ENCODE measurements around the gene ARHGEF4.

Gene ARHGEF4

DNA sequence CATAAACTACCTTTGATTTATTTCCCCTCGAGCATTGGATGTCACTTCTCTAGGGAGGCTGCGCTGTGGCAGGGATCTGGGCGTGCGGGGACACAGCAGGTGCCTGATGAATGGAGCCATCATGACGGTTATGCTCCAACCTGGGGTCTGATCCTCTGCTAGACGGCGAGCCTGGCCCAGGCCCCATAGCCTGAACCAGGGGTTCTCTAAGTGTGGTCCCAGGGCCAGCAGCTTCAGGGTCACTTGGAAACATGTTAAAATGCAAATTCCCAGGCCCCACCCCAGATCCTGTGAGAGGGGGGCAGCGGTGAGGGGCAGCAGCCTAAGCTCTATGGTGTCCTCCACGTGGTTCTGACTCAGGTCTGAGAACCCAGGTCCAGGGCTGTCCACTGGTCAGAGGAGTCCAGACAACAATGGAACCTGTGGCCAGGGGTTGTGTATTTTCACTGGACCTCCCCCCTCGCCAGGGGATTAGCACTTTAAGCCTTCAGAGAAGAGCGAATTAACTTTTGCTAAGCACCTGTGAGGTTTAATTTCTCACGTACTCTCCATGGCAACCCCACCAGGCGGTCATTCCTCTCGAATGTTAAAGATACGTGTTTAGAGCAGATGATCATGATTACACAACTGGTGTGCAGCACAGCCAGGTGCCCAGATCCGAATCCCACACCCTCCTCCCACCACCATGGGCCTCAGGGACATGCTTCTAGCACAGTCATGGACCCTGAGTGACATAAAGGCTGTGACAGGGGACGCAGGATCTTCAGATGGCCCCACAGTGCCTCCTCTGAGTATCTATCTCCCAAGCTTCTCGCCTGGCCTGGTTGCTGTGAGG lies 1.6 kb upstream of the ARHGEF4 start:
- DNase-seq = no peak

DNA sequence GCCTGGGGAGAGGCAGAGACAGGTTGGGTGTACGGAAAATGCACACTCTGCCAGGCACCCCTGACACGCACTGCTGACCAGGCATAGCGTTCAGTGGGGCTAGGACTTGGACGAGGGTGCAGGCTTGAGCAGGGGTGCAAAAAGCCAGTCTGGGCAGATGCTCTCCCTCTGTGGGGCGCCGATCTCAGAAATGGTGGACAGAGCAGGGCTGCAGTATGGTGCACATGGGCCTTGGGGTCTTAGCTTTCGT lies 1.0 kb upstream of the ARHGEF4 start:
- no peak for DNase-seq

DNA sequence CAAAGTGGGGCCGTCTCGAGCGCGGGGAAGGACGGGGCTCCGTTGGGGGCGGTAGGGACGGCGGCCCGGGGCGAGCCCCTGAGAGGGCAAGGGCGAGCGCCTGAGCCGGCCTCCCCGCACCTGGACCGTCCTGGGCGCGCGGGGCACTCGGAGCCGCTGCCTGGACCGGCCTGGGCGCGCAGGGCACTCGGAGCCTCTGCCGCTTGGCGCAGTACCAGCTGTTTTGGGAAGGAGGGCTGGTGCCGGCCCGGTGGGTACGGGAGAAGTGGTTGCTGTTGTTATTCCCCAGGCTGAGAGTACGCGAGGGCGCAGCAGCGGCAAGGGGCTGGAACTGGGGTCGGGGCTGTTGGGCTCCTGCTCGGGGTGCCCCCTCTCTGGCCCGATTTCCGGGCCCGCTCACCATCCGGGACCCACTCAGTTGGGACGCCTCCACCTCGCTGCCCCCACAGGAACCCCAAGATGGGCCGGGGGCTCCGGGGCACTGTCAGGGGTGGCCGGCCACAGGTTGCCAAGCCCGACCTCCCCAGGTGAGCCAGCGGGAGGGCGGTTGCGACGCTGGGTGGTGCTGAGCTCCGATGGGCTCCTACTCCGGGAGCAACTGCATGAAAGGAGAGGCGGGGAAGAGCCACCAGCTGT lies 579 bp downstream of the ARHGEF4 start:
- DNase-seq = no peak

DNA sequence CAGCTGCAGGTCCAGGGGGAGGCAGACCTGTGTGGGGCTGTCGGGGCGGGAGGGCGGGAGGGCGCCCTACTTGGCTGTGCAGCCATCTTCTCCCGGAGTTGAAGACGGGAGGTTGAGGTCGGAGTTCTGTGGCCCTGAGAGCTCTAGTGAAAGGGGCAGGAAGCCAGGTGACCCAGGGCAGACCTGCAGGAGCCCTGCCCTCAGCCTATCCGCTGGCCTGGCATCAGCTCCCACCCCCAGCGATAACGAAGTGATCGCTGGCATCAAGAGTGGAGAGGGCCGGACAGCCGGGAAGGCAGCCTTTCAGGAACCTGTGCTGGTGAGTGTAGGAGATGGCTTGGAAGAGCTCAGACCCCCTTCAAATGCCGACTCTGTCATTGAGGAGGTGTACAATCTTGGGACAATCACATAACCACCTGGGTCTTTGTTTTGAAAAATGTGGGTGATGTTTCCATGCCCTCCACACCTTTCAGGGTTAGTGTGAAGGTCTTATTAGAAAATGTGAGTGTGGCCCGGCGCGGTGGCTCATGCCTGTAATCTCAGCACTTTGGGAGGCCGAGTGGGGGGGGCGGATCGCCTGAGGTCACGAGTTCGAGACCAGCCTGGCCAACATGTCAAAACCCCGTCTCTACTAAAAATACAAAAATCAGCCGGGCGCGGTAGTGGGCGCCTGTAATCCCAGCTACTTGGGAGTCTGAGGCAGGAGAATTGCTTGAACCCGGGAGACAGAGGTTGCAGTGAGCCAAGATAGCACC lies 1.3 kb downstream of the ARHGEF4 start:
- DNase-seq = no peak

DNA sequence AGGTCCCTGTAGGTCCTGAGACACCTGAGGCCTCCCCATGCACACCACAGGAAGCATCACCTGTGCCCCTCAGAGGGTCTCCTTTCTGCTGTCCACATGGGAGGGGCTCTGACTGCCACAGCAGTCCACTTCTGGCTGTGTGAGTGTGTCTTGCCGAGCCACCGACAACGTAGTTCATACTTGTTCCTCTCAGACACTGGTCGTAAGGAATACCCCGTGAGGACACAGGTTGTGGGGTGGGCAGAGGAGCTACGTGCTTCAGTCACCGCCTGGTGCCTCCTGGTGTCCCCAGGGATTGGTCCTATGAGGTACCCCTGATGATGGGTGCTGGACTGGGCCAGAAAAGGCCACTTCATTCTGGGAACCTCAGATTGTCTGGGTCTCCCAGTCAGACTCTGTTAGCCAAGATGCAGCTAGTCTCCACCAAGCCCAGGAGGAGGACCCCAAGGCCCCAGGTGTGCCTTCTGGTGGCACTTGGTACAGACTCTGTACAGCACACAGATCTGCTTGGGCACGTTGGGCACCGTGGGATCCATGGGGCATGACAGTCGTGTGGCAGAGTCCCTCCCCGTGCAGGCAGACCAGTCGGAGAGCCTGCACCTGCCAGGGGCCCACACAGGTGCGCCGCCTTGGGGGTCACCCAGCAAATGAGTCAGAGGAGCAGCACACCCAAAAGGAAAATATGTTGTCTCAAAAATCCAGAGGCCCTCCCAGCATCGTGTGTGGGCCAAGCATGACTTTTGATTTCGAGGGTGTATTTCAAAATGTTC lies 2.5 kb downstream of the ARHGEF4 start:
- no peak for DNase-seq

DNA sequence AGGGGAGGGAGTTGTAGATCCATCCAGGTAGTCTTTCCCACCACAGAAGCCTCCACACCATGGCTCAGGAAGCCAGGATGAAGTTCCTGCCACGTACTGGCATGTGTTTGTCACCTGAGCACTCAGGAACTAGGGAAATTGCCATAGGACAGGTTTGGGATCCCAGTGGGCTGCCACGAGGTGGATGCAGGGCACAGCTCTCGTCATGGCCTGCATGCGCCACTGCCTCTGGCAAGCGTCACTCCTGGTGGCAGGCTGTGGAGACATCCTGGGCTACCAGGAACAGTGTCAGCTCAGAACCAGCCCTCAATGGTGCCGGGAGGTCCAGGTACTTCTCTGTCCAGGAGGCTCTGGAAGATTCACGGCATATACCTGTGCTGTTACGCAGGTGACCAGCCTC lies 3.8 kb downstream of the ARHGEF4 start:
- no peak for DNase-seq

DNA sequence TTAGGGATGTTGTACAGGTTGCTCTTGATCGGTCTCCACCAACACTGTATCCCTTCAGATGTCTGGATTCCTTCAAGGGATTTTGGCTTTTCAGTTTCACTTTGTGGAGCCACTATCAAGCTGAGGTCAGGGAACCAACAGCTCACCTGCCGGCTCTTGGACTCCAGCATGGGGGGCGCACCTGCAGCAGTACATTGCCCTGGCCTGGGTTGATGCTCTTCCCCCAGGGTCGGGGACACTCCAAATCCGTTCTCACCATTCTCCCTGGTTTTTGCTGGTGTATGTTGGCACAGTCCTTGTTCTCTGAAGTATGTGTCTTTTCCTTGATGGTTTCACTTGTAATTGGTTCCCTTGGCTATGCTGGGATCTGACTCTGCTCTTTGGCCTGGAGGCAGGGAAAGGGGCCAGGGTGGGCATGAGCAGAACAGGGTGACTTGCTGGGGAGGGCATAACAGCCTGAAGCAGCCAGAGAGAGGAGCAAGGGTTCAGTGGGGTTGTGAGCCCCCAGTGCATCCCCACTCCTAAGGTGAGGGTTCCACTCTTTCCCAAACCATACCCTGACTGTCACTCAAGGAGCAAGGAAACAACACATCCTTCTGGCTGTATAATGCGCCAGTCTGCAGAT lies 5.1 kb downstream of the ARHGEF4 start:
- no peak for DNase-seq

DNA sequence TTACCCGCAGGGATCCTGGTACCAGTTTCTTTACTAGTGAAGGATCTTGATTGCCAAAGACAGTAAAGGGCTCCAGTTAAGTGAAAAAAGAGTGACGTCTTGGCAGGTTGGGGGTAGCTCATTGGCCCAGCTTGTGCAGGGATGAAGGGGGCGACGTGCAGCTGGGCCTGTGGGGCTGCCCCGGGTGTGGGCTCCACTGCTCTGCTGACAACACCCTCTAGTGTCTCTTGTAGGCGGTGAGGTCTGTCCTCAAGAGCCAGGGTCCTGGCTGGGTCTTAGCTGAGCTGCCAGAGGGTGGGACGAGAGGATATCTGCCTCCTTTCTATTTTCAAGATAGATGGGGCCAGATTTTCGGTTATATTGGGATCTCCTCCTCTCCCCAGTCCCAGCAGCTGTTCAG lies 6.1 kb downstream of the ARHGEF4 start:
- DNase-seq = no peak

DNA sequence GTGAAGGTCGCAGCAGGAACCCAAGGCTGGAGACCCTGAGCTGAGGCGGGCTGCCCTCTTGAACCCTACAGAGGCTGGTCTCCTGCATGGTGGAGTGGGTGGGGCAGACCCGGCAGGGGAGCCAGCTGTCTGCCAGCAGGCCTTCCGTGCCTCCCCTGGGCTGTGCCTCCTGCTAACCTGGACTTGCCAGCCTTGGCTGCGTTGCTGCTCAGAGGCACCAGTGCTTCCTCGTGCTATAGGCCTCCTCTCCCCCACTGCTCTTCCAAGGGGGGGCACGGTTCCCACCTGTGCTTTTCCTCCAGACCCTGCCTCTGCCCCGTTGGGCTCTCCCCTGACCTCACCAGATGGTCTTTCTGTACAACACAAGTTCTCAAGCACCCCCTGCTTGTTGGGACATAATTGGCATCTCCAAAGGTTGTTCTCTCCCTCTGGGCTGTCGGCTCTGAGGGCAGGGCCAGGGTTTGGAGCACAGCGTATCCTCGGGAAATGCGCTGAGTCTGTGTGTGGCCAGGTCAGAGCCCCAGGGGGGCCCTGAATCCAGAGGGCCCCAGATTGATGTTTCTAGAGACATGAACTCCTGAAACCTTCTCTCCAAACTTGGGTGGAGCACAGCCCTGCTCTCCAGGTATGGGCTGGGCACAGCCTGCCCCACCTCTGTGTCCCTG lies 6.7 kb downstream of the ARHGEF4 start:
- no peak for DNase-seq

DNA sequence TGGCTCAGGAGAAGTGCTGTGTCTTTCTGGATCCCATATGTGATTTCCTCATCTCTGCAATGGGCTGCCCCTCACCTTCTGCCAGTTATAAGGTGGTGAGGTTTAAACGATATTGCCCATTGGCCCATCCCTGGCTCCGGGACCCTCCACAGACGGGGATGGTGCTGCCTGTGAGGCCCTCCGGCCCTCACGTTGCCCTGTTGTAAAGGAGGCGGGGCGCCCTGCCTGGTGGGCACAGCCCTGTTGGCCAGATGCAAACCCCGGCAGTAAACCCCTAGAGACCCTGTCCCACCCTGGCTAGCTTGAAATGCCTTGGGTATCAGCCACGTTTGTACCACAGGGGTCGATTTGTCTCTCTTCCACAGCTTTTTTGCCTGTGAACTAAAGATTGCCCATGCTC lies 7.4 kb downstream of the ARHGEF4 start:
- no peak for DNase-seq

DNA sequence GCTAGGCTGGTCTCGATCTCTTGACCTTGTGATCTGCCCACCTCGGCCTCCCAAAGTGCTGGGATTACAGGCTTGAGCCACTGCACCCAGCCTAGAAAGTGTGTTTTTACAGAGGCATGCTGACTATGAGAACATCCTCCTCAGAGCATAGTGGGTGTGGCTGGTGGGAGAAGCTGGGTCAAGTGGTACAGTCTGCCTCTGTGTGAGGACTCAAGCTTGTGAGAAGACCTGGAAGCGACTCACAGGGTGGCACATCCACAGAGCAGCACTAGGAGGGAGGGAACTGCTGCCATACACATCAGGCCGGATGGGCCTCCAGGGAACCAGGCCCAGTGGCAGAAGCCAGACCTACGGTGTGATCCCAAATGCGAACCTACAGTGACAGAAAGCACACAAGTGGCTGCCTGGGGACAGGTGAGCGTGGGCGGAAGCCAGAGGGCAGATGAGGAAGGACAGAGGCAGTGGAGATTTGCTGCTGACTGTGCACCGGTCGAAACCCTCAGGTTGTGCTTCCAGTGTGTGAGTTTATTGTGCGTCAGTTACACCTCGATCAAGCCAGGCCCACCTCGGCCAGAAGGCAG lies 8.9 kb downstream of the ARHGEF4 start:
- DNase-seq = no peak

DNA sequence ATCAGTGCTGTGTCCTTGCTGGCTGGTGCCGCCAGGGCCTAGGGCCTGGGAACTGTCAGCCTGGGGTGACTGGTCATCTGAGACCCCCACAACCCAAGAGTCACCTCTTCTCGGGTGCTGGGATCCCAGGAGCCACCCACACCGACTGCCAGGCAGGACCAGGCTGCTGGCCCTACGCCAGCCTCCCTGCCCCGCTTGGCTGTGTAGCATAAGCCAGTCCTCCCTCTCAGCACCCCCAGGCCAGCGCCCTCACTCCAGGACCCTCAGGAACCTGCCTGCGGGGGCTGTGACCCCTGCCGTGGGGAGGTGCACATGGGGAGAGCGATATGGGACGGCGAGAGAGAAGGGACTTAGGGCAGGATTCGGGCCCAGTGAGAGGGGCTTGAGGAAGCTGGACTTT lies 9.5 kb downstream of the ARHGEF4 start:
- no peak for DNase-seq

DNA sequence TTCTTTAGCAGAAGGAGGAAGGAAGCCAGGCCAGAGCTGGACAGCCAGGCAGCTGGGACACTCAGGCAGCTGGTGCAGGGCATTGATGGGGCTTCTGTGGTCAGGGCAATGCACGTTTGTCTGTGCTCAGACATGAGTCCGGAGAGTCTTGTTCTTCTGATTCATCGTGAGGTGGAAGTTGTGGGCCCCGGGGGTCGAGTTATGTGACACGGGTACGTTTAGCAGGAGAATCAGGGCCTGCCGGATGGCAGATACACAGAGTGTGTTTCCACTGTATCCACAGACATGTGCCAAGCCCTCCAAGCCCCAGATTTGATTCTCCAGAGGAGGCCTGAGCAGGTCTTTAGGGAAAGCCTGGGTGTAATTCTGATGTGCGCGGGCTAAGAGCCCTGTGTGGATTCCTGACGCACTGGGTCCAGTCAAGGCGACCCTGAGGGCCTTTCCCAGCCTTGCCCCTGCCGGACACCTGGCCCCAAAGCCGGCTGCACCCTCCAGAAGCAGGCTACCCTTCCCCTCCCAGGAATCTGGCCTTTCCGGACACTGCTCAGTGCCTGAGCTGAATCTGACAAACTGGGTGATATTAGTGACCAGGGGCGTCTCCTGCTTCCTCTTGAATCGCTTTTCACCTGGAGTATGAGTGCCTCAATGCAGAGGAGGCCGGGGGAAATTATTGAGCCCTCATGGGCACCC lies 10.1 kb downstream of the ARHGEF4 start:
- no peak for DNase-seq

DNA sequence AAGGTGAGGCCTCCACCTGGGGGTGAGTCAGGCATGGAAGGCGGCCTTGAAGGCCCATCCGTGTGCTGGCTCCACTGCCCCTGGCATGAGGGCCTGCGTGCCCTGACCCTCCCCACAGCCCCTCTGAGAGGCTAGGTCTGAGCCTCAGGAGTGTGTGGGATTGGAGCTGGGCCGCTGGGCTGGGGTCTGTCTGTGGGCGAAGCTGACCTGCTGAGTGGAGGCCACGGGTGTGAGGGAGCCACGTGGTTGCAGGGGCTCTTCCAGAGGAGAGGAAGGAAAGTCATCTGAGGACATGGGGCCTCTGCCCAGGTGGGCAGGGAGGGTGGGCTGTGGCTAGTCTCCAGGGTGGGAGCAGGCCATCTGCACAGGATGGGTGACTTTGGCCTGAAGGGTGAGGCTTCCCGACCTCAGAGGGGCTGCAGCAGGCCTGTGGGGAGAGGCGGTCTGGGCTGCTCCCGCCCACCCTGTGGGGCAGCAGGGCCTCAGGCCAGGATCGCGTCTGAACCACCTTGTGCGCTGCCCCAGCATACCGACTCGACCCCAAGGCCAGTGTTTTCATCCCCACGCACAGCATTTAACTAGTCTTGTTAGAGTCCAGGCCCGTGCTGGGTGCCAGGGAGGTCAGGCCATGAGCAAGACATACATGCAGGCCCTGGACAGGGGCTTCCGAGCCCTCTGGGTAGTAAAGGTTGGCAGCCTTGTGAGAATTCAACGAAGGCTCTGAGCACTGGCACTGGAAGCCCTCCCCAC lies 11.2 kb downstream of the ARHGEF4 start:
- DNase-seq = no peak

DNA sequence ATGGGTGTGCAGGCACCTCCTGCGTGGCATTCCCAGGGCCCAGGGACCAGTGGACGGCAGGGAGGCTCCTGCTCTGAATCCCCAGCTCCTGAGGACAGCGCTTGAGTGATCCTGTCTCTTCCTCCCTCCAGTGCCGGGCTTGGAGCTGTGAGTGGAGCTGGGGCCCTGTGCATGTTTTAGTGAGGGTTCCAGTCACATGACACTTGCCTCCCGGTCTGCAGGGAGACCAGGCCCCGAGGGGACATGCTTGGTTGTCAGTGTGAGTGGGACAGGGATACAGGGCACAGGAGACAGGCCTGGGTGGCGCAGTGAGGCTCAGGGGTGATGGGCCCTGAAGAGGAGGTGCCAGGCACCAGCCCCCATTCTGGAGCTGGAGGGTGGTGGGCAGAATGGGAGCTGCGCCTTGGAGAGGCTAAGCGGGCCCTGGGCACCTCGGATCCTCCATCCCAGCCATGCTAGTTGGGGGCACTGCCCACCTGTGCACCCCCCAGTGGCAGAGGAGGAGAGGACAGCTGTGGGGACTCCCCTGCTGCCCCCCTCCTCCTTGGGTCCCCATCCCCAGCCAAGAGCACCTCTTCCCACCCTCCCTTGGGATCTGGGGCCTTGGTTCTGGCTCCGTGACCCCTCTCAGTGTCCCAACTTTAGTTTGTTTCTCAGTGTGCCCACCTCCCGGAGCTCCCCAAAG lies 12.0 kb downstream of the ARHGEF4 start:
- no peak for DNase-seq

DNA sequence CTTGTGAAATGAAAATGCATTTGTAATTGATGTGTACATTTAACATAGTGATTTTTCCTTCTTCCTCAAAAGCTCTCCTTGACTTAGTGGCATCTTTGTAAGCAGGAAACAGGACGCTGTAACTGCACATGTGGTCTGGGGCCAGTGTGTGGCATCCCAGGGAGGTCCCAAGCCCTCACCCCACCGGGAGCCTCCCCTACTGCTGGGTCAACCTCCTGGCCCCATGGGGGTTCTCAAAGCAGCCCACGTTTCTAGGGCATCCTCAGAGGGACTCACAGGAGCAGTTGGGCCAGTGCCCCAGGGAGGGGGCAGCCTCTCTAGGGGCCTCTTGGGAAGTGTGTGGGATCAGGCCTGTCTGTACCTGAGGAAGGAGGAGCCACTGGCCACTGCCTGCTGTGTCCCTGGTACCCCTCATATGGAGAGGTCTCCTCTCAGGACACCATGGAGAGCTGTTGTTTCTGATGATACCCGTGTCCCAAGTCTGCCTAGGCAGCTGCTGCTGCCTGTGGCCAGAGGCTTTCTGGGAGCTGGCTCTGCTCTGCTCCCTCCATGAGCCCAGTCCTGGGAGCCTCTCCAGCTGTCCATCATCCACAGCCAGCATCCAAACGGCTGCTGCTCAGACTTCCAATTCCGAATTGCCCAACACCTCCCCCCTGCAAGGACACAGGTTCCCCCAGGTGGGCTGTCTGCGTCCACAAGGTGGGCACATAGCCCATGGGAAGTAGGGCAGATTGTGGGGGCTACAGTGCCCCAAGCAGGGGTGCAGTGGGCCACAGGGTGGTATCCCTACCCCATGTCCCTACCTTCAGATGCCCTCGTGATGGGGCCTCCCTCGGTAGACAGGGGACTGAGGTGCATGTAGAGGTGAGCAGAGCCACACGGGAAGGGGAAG lies 13.4 kb downstream of the ARHGEF4 start:
- DNase-seq = no peak

DNA sequence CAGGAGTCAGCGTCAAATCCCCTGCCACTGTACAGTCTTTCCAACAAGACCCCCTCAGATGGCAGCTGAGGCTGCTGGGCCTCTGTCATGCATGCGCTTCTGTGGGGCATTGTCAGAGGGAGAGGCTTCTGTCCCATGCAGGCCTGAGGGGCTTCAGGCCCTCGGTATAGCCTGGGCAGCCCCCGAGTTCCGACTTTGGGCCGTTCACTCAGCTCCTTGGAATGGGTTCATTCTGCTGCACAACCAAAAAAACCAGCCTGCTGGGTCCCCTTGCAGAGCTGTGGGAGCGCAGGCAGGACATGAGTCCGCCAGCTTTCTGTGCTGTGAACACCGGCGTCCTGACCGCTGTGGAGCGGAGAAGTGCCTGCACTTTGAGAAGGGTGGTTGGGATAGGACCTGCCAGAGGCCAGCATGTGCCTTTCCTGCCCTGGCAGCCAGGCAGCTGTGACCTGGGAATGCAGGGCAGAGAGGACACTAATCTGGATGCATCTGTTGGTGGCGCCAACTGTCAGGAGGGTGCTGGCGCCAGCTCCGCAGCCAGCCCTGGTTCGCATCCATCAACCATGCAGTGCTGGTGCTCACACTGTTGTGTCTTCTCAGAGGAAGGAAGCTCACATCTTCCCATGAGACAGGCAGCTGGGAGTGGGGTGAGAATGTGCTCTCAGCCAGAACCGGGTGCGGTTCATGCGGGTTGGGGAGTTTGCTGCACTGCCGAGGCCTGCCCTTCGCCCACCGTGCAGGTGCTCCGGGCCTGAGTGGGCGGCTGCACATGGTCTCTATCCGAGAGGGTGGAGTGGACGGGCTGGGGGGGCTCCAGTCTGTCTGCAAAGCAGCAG lies 14.3 kb downstream of the ARHGEF4 start:
- no peak for DNase-seq

Measured in CD4-positive, alpha-beta T cell treated with Interleukin-4 for 4 hours (primary cell).